RCC 7860 (cell line): ENCODE data around the gene SHANK1.
A peak's percentile ranks its signal among the peaks of the same experiment; 100 is the strongest.

Source experiments
- DNase-seq: peaks from one replicate; pipeline ENCODE4 v3.0.0-alpha.2; 2015; ENCODE audit warnings: low spot score
- FAIRE-seq: peaks from 2 replicates; lab custom pipeline; 2012; peaks lifted over from hg19 to GRCh38; lab: Jason Lieb, UNC

Gene SHANK1

DNA sequence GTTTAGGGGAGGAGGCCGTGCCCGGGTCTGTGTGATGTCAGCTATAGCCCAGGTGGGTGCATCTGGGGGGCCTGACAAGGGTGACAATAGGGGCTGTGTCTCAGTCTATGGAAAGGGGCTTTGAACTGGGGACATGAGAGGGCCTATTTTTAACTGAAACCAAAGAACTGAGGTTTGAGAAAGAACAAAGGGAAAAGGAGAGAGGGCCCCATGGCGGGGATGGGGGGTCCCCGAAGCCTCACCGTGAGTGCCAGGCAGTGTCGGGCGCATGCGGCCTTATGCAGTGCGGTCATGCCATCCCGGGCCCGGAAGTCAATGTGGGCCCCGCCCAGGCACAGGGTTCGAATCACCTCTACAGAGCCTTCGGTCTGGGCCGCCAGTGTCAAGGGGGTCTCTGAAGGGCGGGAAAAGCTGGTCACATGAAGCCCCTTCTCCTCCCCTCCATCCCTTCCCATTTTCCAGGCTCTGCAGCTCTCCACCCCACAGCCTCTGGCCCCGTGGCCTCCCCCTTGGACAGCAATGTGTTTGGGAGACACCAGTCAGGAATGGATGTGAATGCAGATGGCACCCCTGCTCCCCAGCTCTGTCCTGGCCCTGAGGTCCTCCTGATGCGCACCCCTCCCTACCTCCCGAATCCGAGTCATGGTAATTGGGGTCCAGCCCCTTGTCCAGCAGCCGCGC, 5.9 kb downstream of the SHANK1 start:
- DNase-seq (no peak), FAIRE-seq (no peak)

- no peak for FAIRE-seq
- no peak for DNase-seq
Observed at GRCh38 chr19:50712833-50713232, 6.8 kb downstream of the SHANK1 start.

DNA sequence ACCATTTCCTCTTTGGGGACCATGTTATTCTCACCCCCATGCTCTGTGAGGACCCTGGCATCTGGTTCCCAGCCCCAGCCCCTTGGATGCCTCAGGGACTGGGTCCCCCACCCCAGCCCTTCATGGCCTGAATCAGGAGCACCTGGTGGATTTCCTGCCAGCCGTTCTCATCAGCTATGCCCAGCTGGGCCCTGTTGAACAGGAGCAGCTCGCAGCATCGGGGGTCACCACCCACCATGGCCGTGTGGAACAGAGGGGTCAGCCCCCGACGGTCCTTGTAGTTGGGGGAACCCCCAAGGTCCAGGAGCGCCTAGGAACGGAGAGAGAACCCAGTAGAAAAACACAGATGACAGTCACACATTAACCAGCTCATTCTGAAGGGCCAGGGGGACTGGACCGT, 7.8 kb downstream of the SHANK1 start:
- DNase-seq (no peak), FAIRE-seq (no peak)

DNA sequence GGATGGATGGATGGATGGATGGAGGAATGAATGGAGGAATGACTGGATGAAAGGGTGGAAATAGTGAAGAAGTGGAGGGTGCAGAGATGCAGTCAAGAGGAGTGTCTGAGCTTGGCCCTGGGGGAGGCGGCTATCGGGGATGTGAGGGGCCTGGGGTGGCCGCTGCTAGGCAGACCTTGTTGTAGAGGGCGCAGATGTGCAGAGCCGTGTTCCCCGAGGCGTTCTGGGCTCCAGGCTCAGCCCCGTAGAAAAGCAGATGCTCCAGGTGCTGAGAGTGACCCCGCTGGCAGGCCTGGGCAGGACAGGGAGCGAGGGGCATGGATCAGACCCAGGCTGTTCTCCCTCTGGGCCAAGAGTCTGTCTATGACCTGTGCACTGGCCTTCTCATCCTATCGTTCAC, 8.4 kb downstream of the SHANK1 start:
- no peak for FAIRE-seq
- no peak for DNase-seq

DNA sequence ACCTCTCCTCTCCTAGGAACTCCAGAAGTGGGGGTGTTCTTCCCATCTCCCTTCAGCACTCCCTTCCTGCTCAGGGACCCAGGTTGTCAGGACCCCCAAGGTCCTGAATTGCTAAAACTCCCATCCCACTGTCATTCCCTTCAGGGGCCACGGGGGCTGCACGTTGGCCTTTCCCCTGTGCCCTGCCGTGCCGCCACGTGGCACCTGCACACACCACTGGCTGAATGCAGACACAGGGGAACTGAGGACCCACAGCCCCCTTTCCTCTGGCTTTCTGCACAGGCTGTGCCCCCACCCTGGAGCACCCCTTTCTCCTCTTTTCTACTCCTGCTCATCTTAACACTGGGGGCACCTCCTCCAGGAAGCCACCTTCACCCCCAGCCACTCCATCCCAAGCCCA, 9.0 kb downstream of the SHANK1 start:
- FAIRE-seq, result no peak
- no peak for DNase-seq

- DNase-seq, result no peak
- FAIRE-seq, result no peak
Observed at GRCh38 chr19:50710094-50710493, 9.5 kb downstream of the SHANK1 start.

GRCh38 chr19:50708179-50708879, 11.3 kb downstream of the SHANK1 start:
- no peak for DNase-seq
- no peak for FAIRE-seq

DNA sequence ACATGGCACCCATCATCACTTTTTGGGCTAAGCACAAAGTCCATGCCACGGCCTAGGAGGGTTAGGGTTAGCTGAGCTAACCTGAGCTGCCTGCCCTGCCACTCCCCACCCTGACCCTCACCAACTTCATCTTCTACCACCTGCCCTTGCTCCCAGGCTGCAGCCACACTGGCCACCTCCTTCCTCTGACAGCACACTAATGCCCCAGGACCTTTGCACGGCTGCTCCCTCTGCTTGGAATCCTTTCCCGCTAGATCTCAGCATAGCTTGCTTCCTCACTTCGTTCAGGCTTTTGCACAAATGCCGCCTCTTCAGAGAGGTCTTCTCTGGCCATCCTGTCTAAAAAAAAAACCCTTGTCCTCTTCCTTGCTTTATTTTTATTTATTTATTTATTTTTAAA, 13.2 kb downstream of the SHANK1 start:
- FAIRE-seq (no peak), DNase-seq (no peak)

DNA sequence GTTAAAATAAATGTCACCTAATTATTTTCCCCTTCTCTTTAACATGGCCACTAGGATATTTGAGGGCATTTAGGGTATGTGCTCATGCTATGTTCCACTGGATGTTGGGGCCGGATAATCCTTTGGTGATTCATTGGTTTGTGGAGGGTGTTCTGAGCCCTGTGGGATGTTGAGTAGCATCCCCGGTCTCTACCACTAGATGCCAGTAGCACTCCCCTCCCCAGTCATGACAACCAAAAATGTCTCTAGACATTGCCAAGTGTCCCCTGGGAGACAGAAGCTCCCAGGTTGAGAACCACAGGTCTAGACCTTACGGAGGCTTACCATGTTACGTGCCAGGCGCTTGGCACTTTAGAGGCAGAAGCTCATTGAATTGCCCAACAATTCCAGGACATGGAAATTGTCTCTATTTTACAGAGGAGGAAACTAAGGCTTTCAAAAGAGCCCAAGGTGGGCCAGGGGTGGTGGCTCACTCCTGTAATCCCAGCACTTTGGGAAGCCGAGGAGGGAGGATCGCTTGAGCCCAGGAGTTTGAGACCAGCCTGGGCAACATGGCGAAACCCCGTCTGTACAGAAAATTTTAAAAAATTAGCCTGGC, 14.1 kb downstream of the SHANK1 start:
- DNase-seq (peak; percentile 45), FAIRE-seq (peak; percentile 31)

GRCh38 chr19:50703915-50704796, 15.4 kb downstream of the SHANK1 start:
- DNase-seq, result no peak

DNA sequence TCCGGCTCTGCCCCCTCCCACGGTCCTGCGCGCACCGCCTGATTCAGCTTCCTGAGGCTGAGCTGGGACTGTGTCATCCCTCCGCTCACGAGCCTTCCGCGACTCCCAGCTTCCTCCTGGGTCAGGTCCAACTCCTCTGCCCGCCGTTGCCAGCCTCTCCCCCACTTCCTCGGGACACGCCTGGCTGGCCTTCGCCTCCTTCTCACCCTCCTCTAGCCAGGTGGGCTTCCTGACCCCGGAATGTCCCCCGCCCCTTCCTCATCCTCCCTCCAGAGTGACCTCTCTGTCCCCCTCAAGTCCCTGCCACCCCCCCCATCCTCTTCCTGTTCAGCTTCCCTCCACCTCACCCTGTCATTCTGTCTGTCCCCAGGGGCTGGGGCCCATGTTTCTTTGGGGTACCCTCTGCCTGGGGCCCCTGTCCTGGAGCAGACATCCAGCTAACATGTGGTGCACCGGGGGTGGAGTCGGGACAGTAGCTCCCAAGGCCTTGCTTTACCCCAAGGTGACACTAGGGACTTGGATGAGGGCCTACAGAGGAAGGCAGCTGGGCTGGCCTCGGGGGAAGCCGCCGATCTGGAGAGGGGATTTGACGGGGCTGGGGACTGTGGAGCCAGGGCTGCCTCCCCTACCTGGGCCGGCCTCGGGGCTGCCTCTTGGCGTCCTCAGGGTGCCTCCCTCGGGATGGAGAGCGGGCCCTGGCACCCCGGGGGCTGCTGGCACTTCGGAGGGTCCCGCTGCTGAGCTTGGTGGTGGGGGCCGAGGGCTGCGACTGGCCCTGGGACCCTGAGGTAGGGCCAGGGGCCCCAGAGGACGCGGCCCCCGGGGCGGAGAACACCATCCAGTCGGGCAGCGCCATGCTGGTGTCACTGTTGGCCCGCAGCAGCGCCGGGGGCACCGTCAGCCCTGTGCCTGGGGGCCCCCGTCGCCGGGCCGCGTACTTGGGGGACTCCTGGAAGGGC, 16.5 kb downstream of the SHANK1 start:
- FAIRE-seq (no peak), DNase-seq (peak; percentile 51)

More at GRCh38 chr19:50703915-50704796, 15.4 kb downstream of the SHANK1 start:
- no peak for FAIRE-seq

GRCh38 chr19:50702158-50702870, 17.3 kb downstream of the SHANK1 start:
- FAIRE-seq (no peak), DNase-seq (no peak)

DNA sequence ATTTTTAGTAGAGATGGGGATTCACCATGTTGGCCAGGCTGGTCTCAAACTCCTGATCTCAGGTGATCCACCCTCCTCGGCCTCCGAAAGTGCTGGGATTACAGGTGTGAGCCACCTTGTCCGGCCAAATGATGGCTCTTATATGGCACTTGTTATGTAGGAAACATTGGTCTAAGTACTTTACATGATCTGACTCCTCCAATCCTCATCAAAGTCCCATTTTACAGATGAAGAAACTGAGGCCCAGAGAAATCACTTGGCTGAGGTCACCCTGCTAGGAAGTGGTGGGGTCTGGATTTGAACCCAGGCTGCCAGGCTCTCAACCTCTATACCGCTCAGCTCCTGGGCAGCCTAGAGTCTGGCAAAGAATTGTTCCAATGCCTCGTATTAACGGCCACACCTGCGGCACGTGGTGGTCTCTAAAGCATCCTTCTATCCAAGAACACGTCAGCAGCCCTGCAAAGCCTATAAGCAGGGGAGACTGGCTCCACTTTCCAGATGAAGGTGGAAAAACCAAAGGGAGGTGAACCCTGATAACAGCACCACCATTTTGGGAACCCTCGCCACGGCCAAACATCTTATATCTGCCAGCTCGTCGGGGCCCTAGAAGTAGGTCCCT, 18.1 kb downstream of the SHANK1 start:
- DNase-seq (no peak), FAIRE-seq (no peak)

DNA sequence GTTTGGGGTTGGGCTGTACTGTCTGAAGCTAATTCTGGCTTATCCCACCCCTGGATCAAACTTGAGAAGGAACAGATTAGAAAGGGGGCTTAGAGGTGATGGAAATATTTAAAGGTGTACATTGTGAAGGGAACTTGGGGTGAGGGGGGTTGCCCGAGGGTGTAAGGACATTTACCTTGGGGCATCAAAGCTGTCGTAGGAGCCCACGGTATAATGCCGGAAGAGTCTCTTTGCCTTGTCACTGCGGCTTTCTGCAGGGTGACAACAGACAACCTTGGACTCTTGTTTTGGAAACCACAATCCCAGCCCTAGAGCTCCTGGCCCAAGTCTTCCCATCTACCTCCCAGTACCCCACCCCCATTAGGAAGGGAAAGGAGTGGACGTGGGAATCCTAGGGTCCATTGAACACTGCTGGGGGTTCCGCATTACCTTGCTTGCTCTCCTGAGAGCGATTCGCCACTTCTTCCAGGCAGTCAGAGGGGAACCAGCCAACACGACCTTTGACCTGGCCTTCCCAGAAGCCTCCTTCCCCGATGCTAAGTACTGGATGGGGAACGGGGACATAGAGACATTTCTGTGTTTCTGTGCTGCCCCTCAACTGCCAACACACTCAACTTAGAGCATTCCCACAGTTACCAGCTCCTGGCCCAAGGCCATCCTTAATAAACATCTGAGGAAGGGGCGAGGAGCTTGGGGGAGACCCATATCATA, 22.0 kb downstream of the SHANK1 start:
- no peak for FAIRE-seq
- no peak for DNase-seq

- FAIRE-seq (no peak), DNase-seq (no peak)
Observed at GRCh38 chr19:50696094-50696483, 23.5 kb downstream of the SHANK1 start.

DNA sequence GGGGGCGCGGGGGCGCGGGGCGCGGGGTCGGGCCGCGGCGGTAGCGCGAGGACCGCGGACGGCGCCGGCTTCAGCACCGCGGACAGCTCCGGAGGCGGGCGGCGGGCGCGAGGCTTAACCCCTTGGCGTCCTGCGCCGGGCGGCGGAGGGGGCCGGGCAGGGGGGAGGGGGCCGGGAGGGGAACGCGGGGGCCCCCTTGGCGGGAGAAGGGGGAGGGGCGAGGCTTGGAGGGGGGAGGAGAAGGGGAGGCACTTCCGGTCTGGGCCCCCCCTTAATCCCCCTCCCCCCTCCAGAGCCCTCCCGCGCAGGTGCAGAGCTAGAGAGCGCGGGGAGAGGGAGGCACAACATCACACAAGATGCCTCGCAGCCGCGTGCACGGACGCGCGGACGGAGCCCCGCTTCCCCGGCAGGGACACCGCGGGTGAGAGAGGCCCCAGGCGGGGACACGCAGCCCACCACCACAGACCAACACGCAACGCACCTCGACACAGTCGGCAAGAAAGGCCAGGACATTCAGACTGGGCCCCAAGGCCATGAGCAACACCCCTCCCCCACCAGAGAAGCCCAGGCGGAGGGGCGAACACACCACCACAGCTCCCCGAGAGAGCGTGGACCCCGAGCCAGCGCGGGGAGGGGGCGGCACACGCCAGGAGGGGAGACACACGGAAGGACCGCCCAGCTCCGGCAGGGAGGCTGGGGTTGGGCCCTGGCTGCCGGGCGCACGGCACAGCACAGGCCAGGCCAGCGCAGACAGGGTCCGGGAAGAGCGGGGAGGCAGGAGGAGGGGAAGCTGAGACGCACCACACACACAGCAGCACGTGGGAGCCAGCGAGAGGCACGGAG, 24.1 kb downstream of the SHANK1 start:
- no peak for FAIRE-seq
- no peak for DNase-seq

DNA sequence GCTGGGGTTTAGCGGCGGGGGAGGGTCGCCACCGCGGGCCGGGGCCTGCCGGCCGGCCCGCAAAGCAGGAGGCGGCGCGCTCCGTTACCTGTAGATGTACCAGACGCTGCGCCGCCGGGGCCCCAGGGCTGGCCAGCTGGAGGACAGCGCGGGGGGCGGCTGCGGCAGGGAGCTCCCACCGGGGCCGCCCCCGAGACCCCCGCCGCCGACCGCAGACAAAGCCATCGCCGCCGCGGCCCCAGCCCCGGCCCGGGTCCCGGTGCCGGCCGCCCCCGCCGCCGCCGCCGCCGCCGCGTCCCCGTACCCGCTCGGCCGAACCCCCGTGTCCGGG, 24.8 kb downstream of the SHANK1 start:
- DNase-seq (no peak), FAIRE-seq (no peak)
